H4 (cell line): ENCODE results near the gene SART3. TPM values are rescaled to one million over a fixed set of nuclear protein-coding genes. Genes with fewer than 3 reads are reported as not detected.
"Not testable (repeated sequence)": the region's sequence is repeated elsewhere in the genome, so short reads cannot be mapped to it uniquely, and the experiment has no call there.

Source experiments
- DNase-seq: peaks from one replicate; pipeline ENCODE4 v3.0.0-alpha.2; 2015; ENCODE audit warnings: low spot score
- total RNA-seq: library from RNA; depleted of rRNA; stranded (reverse); fragments of >200 nt; shearing (Covaris generic); gene quantifications from 2 replicates; pipeline ENCODE4 v1.2.3, GENCODE V29; 2014; rRNA removed

SART3 gene
- total RNA-seq, 1 experiment from 2014 or later: 44.8 TPM

GRCh38 chr12:108491256-108491655 lies 69.7 kb downstream of the SART3 start:
- no peak for DNase-seq

GRCh38 chr12:108487029-108487428 lies 73.9 kb downstream of the SART3 start:
- DNase-seq: not testable (repeated sequence)

- DNase-seq: not testable (repeated sequence)
Measured at GRCh38 chr12:108485371-108485770, 75.6 kb downstream of the SART3 start.

- DNase-seq: no peak
Measured at GRCh38 chr12:108484845-108485244, 76.1 kb downstream of the SART3 start.

GRCh38 chr12:108484431-108484830 lies 76.5 kb downstream of the SART3 start:
- DNase-seq: no peak

- DNase-seq: no peak
Measured at GRCh38 chr12:108483213-108484059, 77.5 kb downstream of the SART3 start.

- peak; percentile 77 for DNase-seq
Measured at GRCh38 chr12:108482717-108483212, 78.2 kb downstream of the SART3 start.

GRCh38 chr12:108479364-108480070 lies 81.5 kb downstream of the SART3 start:
- DNase-seq: no peak

- DNase-seq: peak; percentile 46
Measured at GRCh38 chr12:108478611-108479206, 82.3 kb downstream of the SART3 start.

- no peak for DNase-seq
Measured at GRCh38 chr12:108477881-108478259, 83.1 kb downstream of the SART3 start.

GRCh38 chr12:108477055-108477880 lies 83.7 kb downstream of the SART3 start:
- DNase-seq: no peak

GRCh38 chr12:108475396-108475795 lies 85.6 kb downstream of the SART3 start:
- DNase-seq: no peak

- no peak for DNase-seq
Measured at GRCh38 chr12:108473400-108474055, 87.4 kb downstream of the SART3 start.

Other genes starting within 250 kb of the SART3 start
- gene CMKLR1, start 221.9 kb downstream of the SART3 start, total RNA-seq: 1.5 and 1.6 TPM in 2 replicates
- 3.5 and 5.3 TPM in 2 replicates for gene FICD, start 45.9 kb downstream of the SART3 start, total RNA-seq
- gene ISCU, start 1.4 kb upstream of the SART3 start, total RNA-seq: 119 and 124 TPM in 2 replicates
- gene TMEM119, start 36.9 kb upstream of the SART3 start, total RNA-seq: 1.4 and 1.9 TPM in 2 replicates
- 2.8 and 3.4 TPM in 2 replicates for gene SELPLG, start 72.7 kb upstream of the SART3 start, total RNA-seq
- 49.5 and 57.7 TPM in 2 replicates for gene CORO1C, start 170.3 kb upstream of the SART3 start, total RNA-seq